Activated CD8-positive, alpha-beta T cell treated with anti-CD3 and anti-CD28 coated beads for 36 hours (primary cell): ENCODE measurements around the gene PCYOX1L. TPM values are rescaled to one million over a fixed set of nuclear protein-coding genes. Genes with fewer than 3 reads are reported as not detected.

Experiments
- ATAC-seq: fragments of 200-7000 bp; cut with Tn5 transposase; one replicate; pipeline ENCODE4 v1.10.0; 2021; ENCODE audit warnings: mild to moderate bottlenecking, moderate library complexity
- CTCF ChIA-PET: fragments of 350-600 bp; sonication (Branson Sonifier 250); formaldehyde crosslinking; loops from one replicate; lab custom pipeline; 2021; ENCODE audit warnings: antibody characterized with exemption; lab: Charles Lee
- POLR2A ChIA-PET: fragments of 350-600 bp; sonication (Branson Sonifier 250); formaldehyde crosslinking; loops from one replicate; lab custom pipeline; 2021; ENCODE audit warnings: antibody characterized with exemption; lab: Charles Lee
- DNase-seq: peaks from one replicate; pipeline ENCODE4 v3.0.0-alpha.2; 2020
- H3K27ac Mint-ChIP-seq: one replicate; pipeline ENCODE4 v1.8.0; 2021; ENCODE audit warnings: mild to moderate bottlenecking, mixed read lengths
- H3K27me3 Mint-ChIP-seq: one replicate; pipeline ENCODE4 v1.8.0; 2021; ENCODE audit warnings: mixed read lengths
- H3K36me3 Mint-ChIP-seq: one replicate; pipeline ENCODE4 v1.8.0; 2021; ENCODE audit warnings: low read depth, mixed read lengths
- H3K4me1 Mint-ChIP-seq: one replicate; pipeline ENCODE4 v1.8.0; 2021; ENCODE audit warnings: low read depth, mixed read lengths
- H3K4me3 Mint-ChIP-seq: one replicate; pipeline ENCODE4 v1.8.0; 2021; ENCODE audit warnings: mild to moderate bottlenecking, moderate library complexity, mixed read lengths
- H3K9me3 Mint-ChIP-seq: one replicate; pipeline ENCODE4 v1.8.0; 2021; ENCODE audit warnings: mixed read lengths
- CTCF ChIP-seq: fragments of 200-600 bp; IDR thresholded peaks from one replicate; pipeline ENCODE4 v1.8.0; 2022; ENCODE audit warnings: antibody characterized with exemption, mild to moderate bottlenecking
- intact Hi-C: fragments of 100-400 bp; cut with micrococcal nuclease; formaldehyde crosslinking; loops from one replicate; pipeline ENCODE4 v1.10.0; 2022
- total RNA-seq, 2 experiments: library from RNA; stranded (reverse); gene quantifications; one replicate each; pipeline ENCODE4 v1.2.3, GENCODE V29; 2021

PCYOX1L gene
- total RNA-seq, 2 experiments from 2014 or later, result 19.7 to 21.2 TPM

DNA sequence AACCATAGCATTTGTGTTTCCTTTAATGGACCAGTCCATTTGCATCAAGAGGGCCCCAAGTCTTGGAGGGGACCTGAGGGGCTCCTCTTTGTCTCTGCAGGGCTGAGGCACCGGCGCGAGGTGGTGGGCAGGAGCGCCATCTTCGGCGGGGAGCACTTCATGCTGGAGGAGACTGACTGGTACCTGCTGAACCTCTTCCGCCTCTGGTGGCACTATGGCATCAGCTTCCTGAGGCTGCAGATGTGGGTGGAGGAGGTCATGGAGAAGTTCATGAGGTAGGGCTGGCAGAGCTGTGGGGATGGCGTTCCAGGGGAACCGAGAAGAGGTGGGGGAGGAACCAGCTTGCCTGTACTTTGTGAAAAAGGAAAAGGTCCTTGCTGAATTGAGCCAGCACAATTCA, 6.1 kb downstream of the PCYOX1L start:
- ATAC-seq, result no peak
- Mint-ChIP-seq H3K4me1 (peaks cover 24% of the 10 kb centered on the region), H3K9me3 (no peaks in the 10 kb centered on the region), H3K27me3 (no peaks in the 10 kb centered on the region), H3K4me3 (no peak overlapping the region), H3K36me3 (peaks cover 12% of the 10 kb centered on the region), H3K27ac (no peak overlapping the region)
- ChIA-PET CTCF (interaction anchor here (0.6 to 14.8 kb wide), 4 partner anchors 5 to 201 kb away, joined by 3 to 163 read pairs (median 84); partner anchors contain the start of gene PCYOX1L), POLR2A (interaction anchor here (1.4 kb wide), 1 partner anchor 19 kb away, joined by 5 read pairs; the partner anchor contains the start of gene GRPEL2)
- intact Hi-C loops, result no loop called here
- no peak for DNase-seq
- no peak for TF ChIP-seq CTCF

- ChIA-PET POLR2A (interaction anchor here (0.6 kb wide), 1 partner anchor 13 kb away, joined by 4 read pairs; no protein-coding TSS in a partner anchor), CTCF (interaction anchor here (2.0 to 14.8 kb wide), 3 partner anchors 4 to 47 kb away, joined by 6 to 163 read pairs (median 163); partner anchors contain the start of gene PCYOX1L)
- Mint-ChIP-seq H3K4me1 (peaks cover 17% of the 10 kb centered on the region), H3K27ac (no peak overlapping the region), H3K9me3 (no peaks in the 10 kb centered on the region), H3K27me3 (no peaks in the 10 kb centered on the region), H3K4me3 (no peak overlapping the region), H3K36me3 (peaks cover 12% of the 10 kb centered on the region)
- TF ChIP-seq CTCF, result no peak
- ATAC-seq (no peak), DNase-seq (no peak)
- intact Hi-C loops, result no loop called here
Measured at GRCh38 chr5:149364719-149365118, 6.9 kb downstream of the PCYOX1L start.

DNA sequence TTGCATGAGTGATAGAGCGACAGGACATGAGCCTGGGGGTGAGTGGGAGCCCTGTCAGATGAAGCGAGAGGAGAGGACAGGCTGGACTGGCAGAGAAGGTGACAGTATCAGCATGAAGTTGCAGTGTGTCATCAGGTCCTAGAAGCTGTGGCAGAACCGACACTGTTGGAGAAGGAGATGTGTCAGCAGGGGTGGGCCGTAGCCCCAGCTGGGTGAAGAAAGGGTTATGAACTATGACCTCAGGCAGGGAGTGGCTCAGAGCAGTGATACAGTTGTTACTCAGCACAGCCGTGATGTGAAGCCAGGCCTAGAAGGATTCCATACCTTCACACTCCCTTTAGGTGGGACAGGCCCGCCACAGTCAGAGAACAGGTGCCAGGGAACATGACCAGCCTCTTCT, 7.6 kb downstream of the PCYOX1L start:
- Mint-ChIP-seq H3K27me3 (no peaks in the 10 kb centered on the region), H3K4me3 (no peak overlapping the region), H3K36me3 (peaks cover 10% of the 10 kb centered on the region), H3K27ac (no peak overlapping the region), H3K4me1 (peaks cover 10% of the 10 kb centered on the region), H3K9me3 (no peaks in the 10 kb centered on the region)
- ATAC-seq, result no peak
- intact Hi-C loops, result no loop called here
- ChIA-PET POLR2A (interaction anchor here (0.6 kb wide), 2 partner anchors 8 to 14 kb away, joined by 3 to 4 read pairs; no protein-coding TSS in a partner anchor), CTCF (interaction anchor here (0.9 to 14.8 kb wide), 5 partner anchors 4 to 200 kb away, joined by 3 to 163 read pairs (median 145); partner anchors contain the start of gene PCYOX1L)
- DNase-seq, result no peak
- no peak for TF ChIP-seq CTCF

GRCh38 chr5:149366169-149366729, 8.4 kb downstream of the PCYOX1L start:
- TF ChIP-seq CTCF, result no peak
- H3K4me3 Mint-ChIP-seq, result no peak overlapping the region
- H3K27me3 Mint-ChIP-seq, result no peaks in the 10 kb centered on the region
- intact Hi-C loops, result no loop called here
- H3K27ac Mint-ChIP-seq, result no peak overlapping the region
- CTCF ChIA-PET, result interaction anchor here (0.9 to 10.1 kb wide), 15 partner anchors 8 to 227 kb away, joined by 3 to 163 read pairs (median 10); partner anchors contain the start of genes GRPEL2, IL17B and PCYOX1L
- peaks cover 5% of the 10 kb centered on the region for H3K4me1 Mint-ChIP-seq
- POLR2A ChIA-PET, result interaction anchor here (0.6 to 2.2 kb wide), 3 partner anchors 9 to 11 kb away, joined by 3 to 8 read pairs (median 6); partner anchors contain the start of gene PCYOX1L
- no peaks in the 10 kb centered on the region for H3K9me3 Mint-ChIP-seq
- peaks cover 10% of the 10 kb centered on the region for H3K36me3 Mint-ChIP-seq
- ATAC-seq (no peak), DNase-seq (no peak)
